Measurements from ENCODE around the gene ESYT2. TPM values are rescaled to one million over a fixed set of nuclear protein-coding genes. Genes with fewer than 3 reads are reported as not detected.

Gene ESYT2
- total and polyA plus RNA-seq, 4 donors, result 30.6 to 172 (median 108) TPM

GRCh38 chr7:158747408-158747807 is 81.9 kb downstream of the ESYT2 start:
- DNase-seq (no peak), ATAC-seq (ENCODE audit: low FRiP score) (no peak)
- Histone ChIP-seq H3K9me3 (ENCODE audit: control insufficient read depth, low read length) (no peaks in the 10 kb centered on the region), H3K27me3 (ENCODE audit: control insufficient read depth in 1 of 2, insufficient read depth in 2 of 2, low read length in 1 of 2) (no peaks in the 10 kb centered on the region), H3K4me1 (ENCODE audit: control insufficient read depth in 1 of 2, insufficient read depth in 2 of 2, low read length in 2 of 2) (no peaks in the 10 kb centered on the region), H3K4me3 (ENCODE audit: low read length in 2 of 2) (no peak overlapping the region), H3K27ac (ENCODE audit: low read depth in 1 of 2, low read length in 2 of 2) (no peak overlapping the region), H3K36me3 (ENCODE audit: control insufficient read depth in 1 of 2, insufficient read depth in 2 of 2, low read length in 1 of 2) (peaks cover 0 to 5% of the 10 kb centered on the region in 2 donors)
- 92 to 93% methylated on average over 10 of the region's 10 CpGs for WGBS, 2 donors
- intact Hi-C loops (cut with DNase I), result no loop called here

DNA sequence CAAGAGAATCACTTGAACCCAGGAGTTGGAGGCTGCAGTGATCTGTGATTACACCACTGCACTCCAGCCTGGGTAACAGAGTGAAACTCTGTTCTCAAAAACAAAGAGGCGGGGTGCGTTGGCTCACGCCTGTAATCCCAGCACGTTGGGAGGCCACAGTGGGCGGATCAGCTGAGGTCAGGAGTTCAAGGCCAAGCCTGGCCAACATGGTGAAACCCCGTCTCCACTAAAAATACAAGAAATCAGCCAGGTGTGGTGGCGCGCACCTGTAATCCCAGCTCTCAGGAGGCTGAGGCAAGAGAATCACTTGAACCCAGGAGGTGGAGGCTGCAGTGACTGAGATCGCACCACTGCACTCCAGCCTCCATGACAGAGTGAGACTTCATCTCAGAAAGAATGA is 82.4 kb downstream of the ESYT2 start:
- H3K27me3 ChIP-seq (ENCODE audit: control insufficient read depth in 1 of 2, insufficient read depth in 2 of 2, low read length in 1 of 2), result no peaks in the 10 kb centered on the region
- H3K27ac ChIP-seq (ENCODE audit: low read depth in 1 of 2, low read length in 2 of 2), result no peak overlapping the region
- H3K4me1 ChIP-seq (ENCODE audit: control insufficient read depth in 1 of 2, insufficient read depth in 2 of 2, low read length in 2 of 2), result no peaks in the 10 kb centered on the region
- intact Hi-C loops (cut with DNase I), result no loop called here
- peaks cover 0 to 6% of the 10 kb centered on the region in 2 donors for H3K36me3 ChIP-seq (ENCODE audit: control insufficient read depth in 1 of 2, insufficient read depth in 2 of 2, low read length in 1 of 2)
- ATAC-seq (ENCODE audit: low FRiP score) (no peak), DNase-seq (no peak)
- WGBS, 2 donors, result 90% methylated on average over 9 of the region's 9 CpGs
- no peaks in the 10 kb centered on the region for H3K9me3 ChIP-seq (ENCODE audit: control insufficient read depth, low read length)
- no peak overlapping the region for H3K4me3 ChIP-seq (ENCODE audit: low read length in 2 of 2)

- intact Hi-C loops (cut with DNase I), result no loop called here
- Histone ChIP-seq H3K27me3 (ENCODE audit: control insufficient read depth in 1 of 2, insufficient read depth in 2 of 2, low read length in 1 of 2) (no peaks in the 10 kb centered on the region), H3K4me3 (ENCODE audit: low read length in 2 of 2) (no peak overlapping the region), H3K27ac (ENCODE audit: low read depth in 1 of 2, low read length in 2 of 2) (no peak overlapping the region), H3K9me3 (ENCODE audit: control insufficient read depth, low read length) (no peaks in the 10 kb centered on the region), H3K36me3 (ENCODE audit: control insufficient read depth in 1 of 2, insufficient read depth in 2 of 2, low read length in 1 of 2) (peaks cover 0 to 14% of the 10 kb centered on the region in 2 donors), H3K4me1 (ENCODE audit: control insufficient read depth in 1 of 2, insufficient read depth in 2 of 2, low read length in 2 of 2) (no peaks in the 10 kb centered on the region)
- 81 to 89% methylated on average over 8 to 10 of the region's 10 CpGs for WGBS, 2 donors
- ATAC-seq (ENCODE audit: low FRiP score), result no peak
- DNase-seq, result no peak
Measured at GRCh38 chr7:158745057-158745715, 84.1 kb downstream of the ESYT2 start.

- ATAC-seq (ENCODE audit: low FRiP score) (no peak), DNase-seq (no peak)
- Histone ChIP-seq H3K36me3 (ENCODE audit: control insufficient read depth in 1 of 2, insufficient read depth in 2 of 2, low read length in 1 of 2) (peaks cover 0 to 18% of the 10 kb centered on the region in 2 donors), H3K27ac (ENCODE audit: low read depth in 1 of 2, low read length in 2 of 2) (no peak overlapping the region), H3K4me3 (ENCODE audit: low read length in 2 of 2) (no peak overlapping the region), H3K9me3 (ENCODE audit: control insufficient read depth, low read length) (no peaks in the 10 kb centered on the region), H3K27me3 (ENCODE audit: control insufficient read depth in 1 of 2, insufficient read depth in 2 of 2, low read length in 1 of 2) (no peaks in the 10 kb centered on the region), H3K4me1 (ENCODE audit: control insufficient read depth in 1 of 2, insufficient read depth in 2 of 2, low read length in 2 of 2) (no peaks in the 10 kb centered on the region)
- intact Hi-C loops (cut with DNase I), result no loop called here
- WGBS, 2 donors, result 96 to 99% methylated on average over 4 of the region's 4 CpGs
Measured at GRCh38 chr7:158744070-158744469, 85.2 kb downstream of the ESYT2 start.

GRCh38 chr7:158743219-158743618 is 86.1 kb downstream of the ESYT2 start:
- peaks cover 0 to 20% of the 10 kb centered on the region in 2 donors for H3K36me3 ChIP-seq (ENCODE audit: control insufficient read depth in 1 of 2, insufficient read depth in 2 of 2, low read length in 1 of 2)
- 90 to 91% methylated on average over 17 of the region's 17 CpGs for WGBS, 2 donors
- ATAC-seq (ENCODE audit: low FRiP score) (no peak), DNase-seq (no peak)
- H3K9me3 ChIP-seq (ENCODE audit: control insufficient read depth, low read length), result no peaks in the 10 kb centered on the region
- intact Hi-C loops (cut with DNase I), result no loop called here
- no peak overlapping the region for H3K4me3 ChIP-seq (ENCODE audit: low read length in 2 of 2)
- H3K27ac ChIP-seq (ENCODE audit: low read depth in 1 of 2, low read length in 2 of 2), result no peak overlapping the region
- no peaks in the 10 kb centered on the region for H3K27me3 ChIP-seq (ENCODE audit: control insufficient read depth in 1 of 2, insufficient read depth in 2 of 2, low read length in 1 of 2)
- no peaks in the 10 kb centered on the region for H3K4me1 ChIP-seq (ENCODE audit: control insufficient read depth in 1 of 2, insufficient read depth in 2 of 2, low read length in 2 of 2)

- intact Hi-C loops (cut with DNase I), result no loop called here
- DNase-seq (no peak), ATAC-seq (ENCODE audit: low FRiP score) (no peak)
- Histone ChIP-seq H3K36me3 (ENCODE audit: control insufficient read depth in 1 of 2, insufficient read depth in 2 of 2, low read length in 1 of 2) (peaks cover 0 to 20% of the 10 kb centered on the region in 2 donors), H3K27ac (ENCODE audit: low read depth in 1 of 2, low read length in 2 of 2) (no peak overlapping the region), H3K9me3 (ENCODE audit: control insufficient read depth, low read length) (no peaks in the 10 kb centered on the region), H3K4me1 (ENCODE audit: control insufficient read depth in 1 of 2, insufficient read depth in 2 of 2, low read length in 2 of 2) (no peaks in the 10 kb centered on the region), H3K27me3 (ENCODE audit: control insufficient read depth in 1 of 2, insufficient read depth in 2 of 2, low read length in 1 of 2) (no peaks in the 10 kb centered on the region), H3K4me3 (ENCODE audit: low read length in 2 of 2) (no peak overlapping the region)
- 94% methylated on average over 19 of the region's 19 CpGs for WGBS, 2 donors
Measured at GRCh38 chr7:158742065-158742821, 87.1 kb downstream of the ESYT2 start.

DNA sequence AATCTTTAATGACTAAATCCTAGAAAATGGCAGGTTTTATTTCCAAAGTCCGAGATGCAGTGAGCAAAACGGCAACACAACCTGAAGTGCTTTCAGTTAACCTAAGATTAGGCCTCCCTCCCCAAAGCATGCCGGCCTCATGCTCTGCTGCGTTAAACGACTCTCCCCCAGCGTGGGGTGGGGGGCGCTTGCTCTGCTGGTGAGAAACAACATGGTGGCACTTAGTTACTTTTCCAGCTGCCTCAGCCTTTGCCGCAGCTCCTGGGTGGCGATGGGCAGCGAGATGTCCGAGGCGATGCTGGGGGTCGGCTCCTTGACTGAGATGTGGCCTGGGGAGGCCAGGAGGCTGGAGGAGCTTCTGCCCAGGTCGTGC is 88.0 kb downstream of the ESYT2 start:
- no peak overlapping the region for H3K27ac ChIP-seq (ENCODE audit: low read depth in 1 of 2, low read length in 2 of 2)
- no peaks in the 10 kb centered on the region for H3K4me1 ChIP-seq (ENCODE audit: control insufficient read depth in 1 of 2, insufficient read depth in 2 of 2, low read length in 2 of 2)
- H3K36me3 ChIP-seq (ENCODE audit: control insufficient read depth in 1 of 2, insufficient read depth in 2 of 2, low read length in 1 of 2), result peaks cover 4 to 20% of the 10 kb centered on the region in 2 donors
- no peaks in the 10 kb centered on the region for H3K27me3 ChIP-seq (ENCODE audit: control insufficient read depth in 1 of 2, insufficient read depth in 2 of 2, low read length in 1 of 2)
- intact Hi-C loops (cut with DNase I), result no loop called here
- ATAC-seq (ENCODE audit: low FRiP score) (no peak), DNase-seq (no peak)
- no peak overlapping the region for H3K4me3 ChIP-seq (ENCODE audit: low read length in 2 of 2)
- no peaks in the 10 kb centered on the region for H3K9me3 ChIP-seq (ENCODE audit: control insufficient read depth, low read length)
- 91 to 92% methylated on average over 14 of the region's 14 CpGs for WGBS, 2 donors

GRCh38 chr7:158740657-158741293 is 88.5 kb downstream of the ESYT2 start:
- no peak overlapping the region for H3K4me3 ChIP-seq (ENCODE audit: low read length in 2 of 2)
- no peaks in the 10 kb centered on the region for H3K9me3 ChIP-seq (ENCODE audit: control insufficient read depth, low read length)
- ATAC-seq (ENCODE audit: low FRiP score) (no peak), DNase-seq (no peak)
- no peak overlapping the region for H3K27ac ChIP-seq (ENCODE audit: low read depth in 1 of 2, low read length in 2 of 2)
- H3K27me3 ChIP-seq (ENCODE audit: control insufficient read depth in 1 of 2, insufficient read depth in 2 of 2, low read length in 1 of 2), result no peaks in the 10 kb centered on the region
- peaks cover 4 to 20% of the 10 kb centered on the region in 2 donors for H3K36me3 ChIP-seq (ENCODE audit: control insufficient read depth in 1 of 2, insufficient read depth in 2 of 2, low read length in 1 of 2)
- H3K4me1 ChIP-seq (ENCODE audit: control insufficient read depth in 1 of 2, insufficient read depth in 2 of 2, low read length in 2 of 2), result no peaks in the 10 kb centered on the region
- WGBS, 2 donors, result 57 to 58% methylated on average over 16 of the region's 16 CpGs
- intact Hi-C loops (cut with DNase I), result no loop called here

Measured in aorta (tissue), 5 donors.